ENCODE measurements around the gene CCDC175.

GRCh38 chr14:59534361-59534987, 42.1 kb downstream of the CCDC175 start:
- TF ChIP-seq CTCF (conservative IDR thresholded peaks at IDR 0.05 in 1 of 2, IDR thresholded peaks at IDR 0.05 in 1 of 2; ENCODE audit: extremely low read depth in 1 of 2, insufficient read depth in 1 of 2, low read depth in 1 of 2, low read length in 2 of 2) (no peak), EZH2 (IDR thresholded peaks at IDR 0.05; ENCODE audit: borderline replicate concordance, low read length) (no peak)

All from mammary epithelial cell (primary cell).